Endothelial cell of umbilical vein (primary cell): ENCODE data around the gene EPN1.

Source experiments
- EZH2 ChIP-seq: IDR thresholded peaks from 2 replicates; pipeline ENCODE4 v1.6.1; 2012; ENCODE audit warnings: borderline replicate concordance, low read depth, mild to moderate bottlenecking, moderate library complexity, low read length, inconsistent platforms; ENCODE audit not compliant: severe bottlenecking
- POLR2A ChIP-seq: IDR thresholded peaks from 2 replicates; pipeline ENCODE4 v1.6.1; 2012; ENCODE audit warnings: low read depth, mild to moderate bottlenecking, control low read depth, low read length
- POLR2AphosphoS5 ChIP-seq: IDR thresholded peaks from 2 replicates; pipeline ENCODE4 v1.6.1; 2012; ENCODE audit warnings: low read depth, mild to moderate bottlenecking, control low read depth, low read length, moderate library complexity; ENCODE audit not compliant: insufficient read depth
- TF ChIP-seq, protein P1 (sequence below), 2 donors: IDR thresholded peaks; 1 replicate in 1 of 2; 2 replicates in 1 of 2; pipeline ENCODE4 v1.5.1; 2011; ENCODE audit warnings: low read length in 2 of 2, mild to moderate bottlenecking in 2 of 2, moderate library complexity in 2 of 2, control low read depth in 1 of 2, inconsistent platforms in 1 of 2, low read depth in 1 of 2; ENCODE audit not compliant: insufficient read depth in 1 of 2; ENCODE audit errors: extremely low read depth in 1 of 2

GRCh38 chr19:55696301-55697068, 21.5 kb downstream of the EPN1 start:
- TF ChIP-seq EZH2 (no peak), POLR2A (no peak), POLR2AphosphoS5 (no peak)
- TF ChIP-seq, protein P1, sequence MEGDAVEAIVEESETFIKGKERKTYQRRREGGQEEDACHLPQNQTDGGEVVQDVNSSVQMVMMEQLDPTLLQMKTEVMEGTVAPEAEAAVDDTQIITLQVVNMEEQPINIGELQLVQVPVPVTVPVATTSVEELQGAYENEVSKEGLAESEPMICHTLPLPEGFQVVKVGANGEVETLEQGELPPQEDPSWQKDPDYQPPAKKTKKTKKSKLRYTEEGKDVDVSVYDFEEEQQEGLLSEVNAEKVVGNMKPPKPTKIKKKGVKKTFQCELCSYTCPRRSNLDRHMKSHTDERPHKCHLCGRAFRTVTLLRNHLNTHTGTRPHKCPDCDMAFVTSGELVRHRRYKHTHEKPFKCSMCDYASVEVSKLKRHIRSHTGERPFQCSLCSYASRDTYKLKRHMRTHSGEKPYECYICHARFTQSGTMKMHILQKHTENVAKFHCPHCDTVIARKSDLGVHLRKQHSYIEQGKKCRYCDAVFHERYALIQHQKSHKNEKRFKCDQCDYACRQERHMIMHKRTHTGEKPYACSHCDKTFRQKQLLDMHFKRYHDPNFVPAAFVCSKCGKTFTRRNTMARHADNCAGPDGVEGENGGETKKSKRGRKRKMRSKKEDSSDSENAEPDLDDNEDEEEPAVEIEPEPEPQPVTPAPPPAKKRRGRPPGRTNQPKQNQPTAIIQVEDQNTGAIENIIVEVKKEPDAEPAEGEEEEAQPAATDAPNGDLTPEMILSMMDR (IDR thresholded peaks at IDR 0.05; ENCODE audit: extremely low read depth in 1 of 2, insufficient read depth in 1 of 2, low read depth in 1 of 2, low read length in 2 of 2), result no peak
